ENCODE data around the gene MYB.

MYB gene

GRCh38 chr6:135183002-135183531, 2.0 kb downstream of the MYB start:
- TF ChIP-seq CTCF (IDR thresholded peaks at IDR 0.05; ENCODE audit: insufficient read depth, low read length, missing control alignments): no peak
- no peak for DNase-seq (ENCODE audit: low read depth, low spot score)
- POLR2A ChIA-PET: no interaction called here
- H3K4me3 ChIP-seq (ENCODE audit: low read depth, low read length): peak overlapping the region; percentile 64
- CTCF ChIA-PET: interaction anchor here (0.9 to 2.2 kb wide), 3 partner anchors 21 to 239 kb away, joined by 3 to 6 read pairs (median 3); no protein-coding TSS in a partner anchor

GRCh38 chr6:135183532-135184440, 2.7 kb downstream of the MYB start:
- H3K4me3 ChIP-seq (ENCODE audit: low read depth, low read length): peak overlapping the region; percentile 64
- peak; percentile 39 for TF ChIP-seq CTCF (IDR thresholded peaks at IDR 0.05; ENCODE audit: insufficient read depth, low read length, missing control alignments)
- DNase-seq (ENCODE audit: low read depth, low spot score): no peak
- ChIA-PET POLR2A (no interaction called here), CTCF (interaction anchor here (0.7 to 2.2 kb wide), 3 partner anchors 14 to 239 kb away, joined by 3 to 6 read pairs (median 3); no protein-coding TSS in a partner anchor)

- TF ChIP-seq CTCF (IDR thresholded peaks at IDR 0.05; ENCODE audit: insufficient read depth, low read length, missing control alignments): no peak
- ChIA-PET POLR2A (no interaction called here), CTCF (no interaction called here)
- H3K4me3 ChIP-seq (ENCODE audit: low read depth, low read length): no peak overlapping the region
- no peak for DNase-seq (ENCODE audit: low read depth, low spot score)
Measured at GRCh38 chr6:135185483-135185882, 4.4 kb downstream of the MYB start.

- ChIA-PET POLR2A (no interaction called here), CTCF (no interaction called here)
- DNase-seq (ENCODE audit: low read depth, low spot score): no peak
- no peak overlapping the region for H3K4me3 ChIP-seq (ENCODE audit: low read depth, low read length)
- no peak for TF ChIP-seq CTCF (IDR thresholded peaks at IDR 0.05; ENCODE audit: insufficient read depth, low read length, missing control alignments)
Measured at GRCh38 chr6:135186255-135186654, 5.1 kb downstream of the MYB start.

- ChIA-PET POLR2A (no interaction called here), CTCF (no interaction called here)
- no peak for DNase-seq (ENCODE audit: low read depth, low spot score)
- H3K4me3 ChIP-seq (ENCODE audit: low read depth, low read length): no peak overlapping the region
- TF ChIP-seq CTCF (IDR thresholded peaks at IDR 0.05; ENCODE audit: insufficient read depth, low read length, missing control alignments): no peak
Measured at GRCh38 chr6:135187372-135187771, 6.3 kb downstream of the MYB start.

GRCh38 chr6:135188718-135189117, 7.6 kb downstream of the MYB start:
- ChIA-PET POLR2A (no interaction called here), CTCF (interaction anchor here (1.3 kb wide), 1 partner anchor 29 kb away, joined by 3 read pairs; no protein-coding TSS in a partner anchor)
- no peak overlapping the region for H3K4me3 ChIP-seq (ENCODE audit: low read depth, low read length)
- no peak for DNase-seq (ENCODE audit: low read depth, low spot score)
- no peak for TF ChIP-seq CTCF (IDR thresholded peaks at IDR 0.05; ENCODE audit: insufficient read depth, low read length, missing control alignments)

Measured in AG04449 (cell line).